Uterus (tissue), 2 donors: ENCODE data around the gene MAEA.

Source experiments
- POLR2A ChIP-seq, 2 donors: fragments of 450-650 bp; IDR thresholded peaks; one replicate each; pipeline ENCODE4 v1.6.1; 2016; ENCODE audit warnings: antibody characterized with exemption in 2 of 2, mild to moderate bottlenecking in 1 of 2, moderate library complexity in 1 of 2
- TF ChIP-seq, protein P1 (sequence below), 4 experiments: fragments of 200-600 bp in 2 of 4; fragments of 450-650 bp in 2 of 4; sonication (generic) in 2 of 4; IDR thresholded peaks; one replicate each; pipeline ENCODE4 v1.5.1; 2016 to 2019; ENCODE audit warnings: antibody characterized with exemption in 4 of 4, mild to moderate bottlenecking in 2 of 4, moderate library complexity in 1 of 4

DNA sequence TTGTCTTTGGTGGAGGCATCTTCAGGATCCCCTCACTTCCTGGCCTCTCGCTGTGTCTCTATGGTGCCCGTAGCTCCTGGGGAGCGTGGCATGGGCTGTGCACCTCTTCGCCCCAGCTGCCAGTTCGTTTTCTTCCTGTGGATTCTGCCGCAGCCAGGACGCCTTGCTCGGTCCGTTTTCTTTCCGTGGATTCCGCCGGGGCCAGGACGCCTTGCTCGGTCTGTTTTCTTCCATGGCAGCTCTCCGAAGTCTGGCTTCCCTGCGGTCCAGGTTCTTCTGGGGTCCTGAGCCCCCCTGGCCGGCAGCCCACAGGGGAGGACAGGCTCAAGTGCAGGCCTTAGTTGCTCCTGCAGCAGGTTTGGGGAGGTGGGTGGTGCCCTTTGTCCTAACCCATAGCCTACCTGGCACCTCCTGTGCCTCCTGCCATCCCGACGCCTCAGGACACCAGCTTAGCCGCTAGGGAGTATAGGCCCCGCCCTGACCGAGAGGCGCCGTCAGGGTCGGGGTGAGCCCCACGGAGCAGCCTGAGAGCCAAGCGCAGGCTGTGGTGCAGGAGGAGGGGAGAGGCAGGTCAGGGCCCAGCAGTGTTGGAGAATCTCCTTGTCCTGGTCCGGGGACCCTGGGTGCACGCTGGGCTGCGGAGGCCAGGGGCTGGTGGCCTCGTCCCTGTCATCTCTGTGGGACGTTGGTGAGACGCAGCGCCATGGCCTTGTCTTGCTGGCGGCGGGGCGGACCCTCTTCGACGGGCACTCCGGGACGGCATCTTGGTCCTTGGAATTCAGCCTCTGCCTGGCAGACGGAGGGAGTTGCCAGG, 84.4 kb downstream of the MAEA start:
- TF ChIP-seq, protein P1, sequence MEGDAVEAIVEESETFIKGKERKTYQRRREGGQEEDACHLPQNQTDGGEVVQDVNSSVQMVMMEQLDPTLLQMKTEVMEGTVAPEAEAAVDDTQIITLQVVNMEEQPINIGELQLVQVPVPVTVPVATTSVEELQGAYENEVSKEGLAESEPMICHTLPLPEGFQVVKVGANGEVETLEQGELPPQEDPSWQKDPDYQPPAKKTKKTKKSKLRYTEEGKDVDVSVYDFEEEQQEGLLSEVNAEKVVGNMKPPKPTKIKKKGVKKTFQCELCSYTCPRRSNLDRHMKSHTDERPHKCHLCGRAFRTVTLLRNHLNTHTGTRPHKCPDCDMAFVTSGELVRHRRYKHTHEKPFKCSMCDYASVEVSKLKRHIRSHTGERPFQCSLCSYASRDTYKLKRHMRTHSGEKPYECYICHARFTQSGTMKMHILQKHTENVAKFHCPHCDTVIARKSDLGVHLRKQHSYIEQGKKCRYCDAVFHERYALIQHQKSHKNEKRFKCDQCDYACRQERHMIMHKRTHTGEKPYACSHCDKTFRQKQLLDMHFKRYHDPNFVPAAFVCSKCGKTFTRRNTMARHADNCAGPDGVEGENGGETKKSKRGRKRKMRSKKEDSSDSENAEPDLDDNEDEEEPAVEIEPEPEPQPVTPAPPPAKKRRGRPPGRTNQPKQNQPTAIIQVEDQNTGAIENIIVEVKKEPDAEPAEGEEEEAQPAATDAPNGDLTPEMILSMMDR (IDR thresholded peaks at IDR 0.05), result no peak
- no peak for TF ChIP-seq POLR2A (IDR thresholded peaks at IDR 0.05)
